Erythroblast (primary cell): Measurements from ENCODE around the gene ACAN.

Experiments
- DNase-seq, 2 experiments: peaks; one replicate each; lab custom pipeline; 2025; lab: John Stamatoyannopoulos, UW
- GATA1 ChIP-seq: IDR thresholded peaks from 2 replicates; pipeline ENCODE4 v1.6.1; 2011; ENCODE audit warnings: low read depth, mild to moderate bottlenecking, control low read depth, low read length, moderate library complexity
- POLR2A ChIP-seq: IDR thresholded peaks from 2 replicates; pipeline ENCODE4 v1.6.1; 2011; ENCODE audit warnings: mild to moderate bottlenecking, low read length

Gene ACAN

GRCh38 chr15:88880944-88881740, 77.9 kb downstream of the ACAN start:
- no peak for DNase-seq
- TF ChIP-seq POLR2A, result no peak
- TF ChIP-seq GATA1, result no peak

GRCh38 chr15:88881775-88882174, 78.5 kb downstream of the ACAN start:
- DNase-seq, result no peak
- TF ChIP-seq GATA1 (no peak), POLR2A (no peak)

- no peak for TF ChIP-seq GATA1
- no peak for TF ChIP-seq POLR2A
- DNase-seq, result no peak
Observed at GRCh38 chr15:88882785-88883184, 79.5 kb downstream of the ACAN start.

- no peak for TF ChIP-seq GATA1
- no peak for TF ChIP-seq POLR2A
- no peak for DNase-seq
Observed at GRCh38 chr15:88887068-88887580, 83.9 kb downstream of the ACAN start.

GRCh38 chr15:88888719-88889118, 85.5 kb downstream of the ACAN start:
- TF ChIP-seq GATA1 (no peak), POLR2A (no peak)

GRCh38 chr15:88890495-88890894, 87.3 kb downstream of the ACAN start:
- no peak for DNase-seq
- TF ChIP-seq POLR2A (no peak), GATA1 (no peak)

More at GRCh38 chr15:88888719-88889118, 85.5 kb downstream of the ACAN start:
- no peak for DNase-seq

- no peak for DNase-seq
- TF ChIP-seq POLR2A (no peak), GATA1 (no peak)
Observed at GRCh38 chr15:88891540-88892254, 88.5 kb downstream of the ACAN start.

- TF ChIP-seq GATA1, result no peak
- TF ChIP-seq POLR2A, result no peak
- peak; percentile 53 to 60 for DNase-seq
Observed at GRCh38 chr15:88894348-88894818, 91.1 kb downstream of the ACAN start.

- no peak for DNase-seq
- TF ChIP-seq GATA1, result no peak
- TF ChIP-seq POLR2A, result no peak
Observed at GRCh38 chr15:88894819-88895767, 91.9 kb downstream of the ACAN start, which contains the start of gene HAPLN3. Gene HAPLN3 (minus strand): TSS chr15:88895544. CDS start chr15:88887298, 8,246 bp downstream.

- TF ChIP-seq GATA1 (no peak), POLR2A (no peak)
- DNase-seq, result no peak
Observed at GRCh38 chr15:88896333-88897033, 93.2 kb downstream of the ACAN start.

GRCh38 chr15:88897142-88897455, 93.9 kb downstream of the ACAN start:
- no peak for DNase-seq
- TF ChIP-seq POLR2A, result no peak
- no peak for TF ChIP-seq GATA1

GRCh38 chr15:88897456-88898194, 94.4 kb downstream of the ACAN start:
- peak; percentile 73 to 81 for DNase-seq

GRCh38 chr15:88898736-88899135, 95.5 kb downstream of the ACAN start:
- DNase-seq, result no peak
- no peak for TF ChIP-seq GATA1
- TF ChIP-seq POLR2A, result no peak

More at GRCh38 chr15:88897456-88898194, 94.4 kb downstream of the ACAN start:
- TF ChIP-seq POLR2A, result no peak
- TF ChIP-seq GATA1, result no peak
